ENCODE data around the gene ATP6V0D1. TPM values are rescaled to one million over a fixed set of nuclear protein-coding genes. Genes with fewer than 3 reads are reported as not detected.
"Not testable (repeated sequence)": the region's sequence is repeated elsewhere in the genome, so short reads cannot be mapped to it uniquely, and the experiment has no call there.

ATP6V0D1 gene
- total RNA-seq, 1 donor from 2014 or later = 143 TPM

GRCh38 chr16:67514382-67514828, 33.4 kb upstream of the ATP6V0D1 start:
- DNase-seq (peak; percentile 77), ATAC-seq (peak; percentile 92)
- Histone ChIP-seq H3K9me3 (no peaks in the 10 kb centered on the region), H3K36me3 (no peaks in the 10 kb centered on the region), H3K4me3 (no peak overlapping the region), H3K4me1 (peaks cover 8% of the 10 kb centered on the region), H3K27ac (no peak overlapping the region), H3K27me3 (no peaks in the 10 kb centered on the region)
- intact Hi-C loops (cut with DNase I) = no loop called here
- TF ChIP-seq, protein P1, sequence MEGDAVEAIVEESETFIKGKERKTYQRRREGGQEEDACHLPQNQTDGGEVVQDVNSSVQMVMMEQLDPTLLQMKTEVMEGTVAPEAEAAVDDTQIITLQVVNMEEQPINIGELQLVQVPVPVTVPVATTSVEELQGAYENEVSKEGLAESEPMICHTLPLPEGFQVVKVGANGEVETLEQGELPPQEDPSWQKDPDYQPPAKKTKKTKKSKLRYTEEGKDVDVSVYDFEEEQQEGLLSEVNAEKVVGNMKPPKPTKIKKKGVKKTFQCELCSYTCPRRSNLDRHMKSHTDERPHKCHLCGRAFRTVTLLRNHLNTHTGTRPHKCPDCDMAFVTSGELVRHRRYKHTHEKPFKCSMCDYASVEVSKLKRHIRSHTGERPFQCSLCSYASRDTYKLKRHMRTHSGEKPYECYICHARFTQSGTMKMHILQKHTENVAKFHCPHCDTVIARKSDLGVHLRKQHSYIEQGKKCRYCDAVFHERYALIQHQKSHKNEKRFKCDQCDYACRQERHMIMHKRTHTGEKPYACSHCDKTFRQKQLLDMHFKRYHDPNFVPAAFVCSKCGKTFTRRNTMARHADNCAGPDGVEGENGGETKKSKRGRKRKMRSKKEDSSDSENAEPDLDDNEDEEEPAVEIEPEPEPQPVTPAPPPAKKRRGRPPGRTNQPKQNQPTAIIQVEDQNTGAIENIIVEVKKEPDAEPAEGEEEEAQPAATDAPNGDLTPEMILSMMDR (IDR thresholded peaks at IDR 0.05) = peak; percentile 73

GRCh38 chr16:67513892-67514291, 32.9 kb upstream of the ATP6V0D1 start:
- H3K4me3 ChIP-seq; H3K27me3 ChIP-seq; ATAC-seq; H3K9me3 ChIP-seq; H3K4me1 ChIP-seq; H3K36me3 ChIP-seq; intact Hi-C loops (cut with DNase I); DNase-seq; H3K27ac ChIP-seq: not testable (repeated sequence)

- Histone ChIP-seq H3K9me3 (no peaks in the 10 kb centered on the region), H3K4me1 (peaks cover 6% of the 10 kb centered on the region), H3K36me3 (no peaks in the 10 kb centered on the region), H3K4me3 (no peak overlapping the region), H3K27me3 (no peaks in the 10 kb centered on the region), H3K27ac (no peak overlapping the region)
- DNase-seq (no peak), ATAC-seq (no peak)
- intact Hi-C loops (cut with DNase I) = no loop called here
- TF ChIP-seq, protein P1 (IDR thresholded peaks at IDR 0.05) = no peak
Measured at GRCh38 chr16:67509016-67509415, 28.1 kb upstream of the ATP6V0D1 start.

DNA sequence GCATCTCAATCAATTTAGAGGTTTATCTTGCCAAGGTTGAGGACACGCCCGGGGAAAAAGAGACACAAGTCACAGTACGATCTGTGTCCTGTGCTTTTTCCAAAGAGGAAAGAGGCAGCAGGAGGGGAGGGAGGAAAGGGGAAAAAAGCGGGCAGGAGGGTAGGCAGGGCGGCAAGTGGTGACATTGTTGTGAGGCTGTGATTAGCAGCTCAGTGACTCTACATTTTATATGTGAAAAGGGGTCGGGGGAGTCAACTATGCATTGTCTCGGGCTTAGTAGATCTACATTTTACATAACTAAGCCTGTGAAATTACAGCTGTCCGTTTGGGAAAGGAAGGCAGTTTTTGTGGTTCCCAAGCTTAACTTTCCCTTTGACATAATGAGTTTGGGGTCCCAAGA, 25.5 kb upstream of the ATP6V0D1 start:
- H3K4me1 ChIP-seq = peaks cover 6% of the 10 kb centered on the region
- H3K9me3 ChIP-seq = no peaks in the 10 kb centered on the region
- ATAC-seq = no peak
- no peak overlapping the region for H3K27ac ChIP-seq
- H3K36me3 ChIP-seq = no peaks in the 10 kb centered on the region
- intact Hi-C loops (cut with DNase I) = no loop called here
- no peaks in the 10 kb centered on the region for H3K27me3 ChIP-seq
- no peak overlapping the region for H3K4me3 ChIP-seq
- TF ChIP-seq, protein P1 (IDR thresholded peaks at IDR 0.05) = no peak
- DNase-seq = no peak

DNA sequence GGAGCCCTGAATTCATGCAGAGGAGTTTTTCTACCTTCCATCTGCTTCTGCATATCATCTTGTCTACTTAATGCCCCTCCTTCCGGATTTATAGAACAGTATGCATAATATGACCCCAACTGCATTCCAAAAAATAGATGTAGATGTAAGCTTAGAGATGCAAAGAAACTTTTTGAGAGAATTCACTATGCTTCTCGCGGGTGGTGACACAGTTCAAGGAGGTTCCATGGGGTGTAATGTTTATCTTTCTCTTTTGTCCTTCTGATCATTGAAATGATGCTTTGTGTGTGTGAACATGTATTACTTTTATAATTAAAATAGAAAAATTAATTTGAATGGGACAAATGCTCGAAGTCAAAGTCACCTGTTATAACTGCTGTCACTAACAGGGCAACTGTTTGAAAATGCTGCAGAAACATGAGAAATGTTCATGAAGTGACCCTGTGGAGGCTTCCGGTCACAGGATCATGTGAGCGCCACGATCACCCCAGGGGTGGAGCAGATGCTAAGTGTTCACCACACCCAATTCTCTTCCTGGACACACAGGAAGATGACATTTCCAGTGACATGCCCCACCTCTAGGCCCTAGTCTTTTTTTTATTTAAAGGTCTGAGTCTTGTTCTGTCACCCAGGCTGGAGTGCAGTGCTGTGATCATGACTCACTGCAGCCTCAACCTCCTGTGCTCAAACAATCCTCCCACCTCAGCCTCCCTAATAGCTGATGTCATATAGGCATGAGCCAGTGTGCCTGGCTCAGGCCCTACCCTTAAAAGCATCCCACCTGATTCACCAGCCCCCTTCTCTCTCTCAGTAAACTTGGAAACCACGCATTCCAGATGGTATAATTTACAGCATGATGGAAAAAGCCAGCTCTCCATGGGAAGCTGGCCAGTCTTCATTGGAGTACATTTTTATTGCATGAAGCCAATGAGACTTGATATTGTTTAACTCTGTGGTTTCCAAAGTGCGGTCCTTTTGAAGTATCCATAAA, 23.4 kb upstream of the ATP6V0D1 start:
- Histone ChIP-seq H3K36me3 (no peaks in the 10 kb centered on the region), H3K9me3 (no peaks in the 10 kb centered on the region), H3K27me3 (no peaks in the 10 kb centered on the region), H3K4me3 (no peak overlapping the region), H3K4me1 (peaks cover 6% of the 10 kb centered on the region), H3K27ac (peak overlapping the region; percentile 72)
- intact Hi-C loops (cut with DNase I) = no loop called here
- DNase-seq (peak; percentile 75), ATAC-seq (peak; percentile 96)
- TF ChIP-seq, protein P1 (IDR thresholded peaks at IDR 0.05) = no peak

DNA sequence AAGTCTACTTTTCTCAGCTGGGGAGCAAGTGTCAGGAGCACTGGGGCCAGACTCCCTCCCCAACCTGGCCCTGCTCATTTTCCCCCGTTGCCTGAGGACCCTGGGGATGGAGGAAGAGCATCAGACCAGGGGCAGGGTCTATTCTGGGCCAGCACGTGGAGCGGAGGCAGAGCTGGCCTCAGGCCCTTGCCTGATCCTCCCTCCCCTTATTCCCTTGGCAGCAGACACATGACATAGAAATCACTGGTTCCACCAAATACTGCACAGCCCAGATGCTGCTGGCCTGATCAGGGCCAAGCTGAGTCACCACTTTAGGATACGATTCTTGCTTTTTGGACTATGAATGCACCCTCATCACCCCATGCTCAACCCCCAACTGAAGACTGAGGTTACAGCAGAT, 18.1 kb upstream of the ATP6V0D1 start:
- peaks cover 4% of the 10 kb centered on the region for H3K4me1 ChIP-seq
- TF ChIP-seq, protein P1 (IDR thresholded peaks at IDR 0.05) = no peak
- no peak overlapping the region for H3K27ac ChIP-seq
- intact Hi-C loops (cut with DNase I) = no loop called here
- no peaks in the 10 kb centered on the region for H3K36me3 ChIP-seq
- H3K9me3 ChIP-seq = no peaks in the 10 kb centered on the region
- no peaks in the 10 kb centered on the region for H3K27me3 ChIP-seq
- no peak for ATAC-seq
- no peak overlapping the region for H3K4me3 ChIP-seq
- no peak for DNase-seq

All from upper lobe of right lung (tissue), 1 donor.